Upper lobe of right lung (tissue), 1 donor: ENCODE results near the gene TBC1D3E. TPM values are rescaled to one million over a fixed set of nuclear protein-coding genes. Genes with fewer than 3 reads are reported as not detected.
"Not testable (repeated sequence)": the region's sequence is repeated elsewhere in the genome, so short reads cannot be mapped to it uniquely, and the experiment has no call there.

ENCODE experiments used
- ATAC-seq: fragments of 200-7000 bp; cut with Tn5 transposase; one replicate; pipeline ENCODE4 v1.9.1; 2020; ENCODE audit warnings: mild to moderate bottlenecking, moderate library complexity
- DNase-seq: peaks from one replicate; pipeline ENCODE4 v3.0.0-alpha.2; 2020
- H3K27ac ChIP-seq: fragments of 200-600 bp; one replicate; pipeline ENCODE4 v1.8.0; 2022
- H3K27me3 ChIP-seq: fragments of 200-600 bp; one replicate; pipeline ENCODE4 v1.8.0; 2022; ENCODE audit warnings: mild to moderate bottlenecking
- H3K36me3 ChIP-seq: fragments of 200-600 bp; one replicate; pipeline ENCODE4 v1.8.0; 2022
- H3K4me1 ChIP-seq: fragments of 200-600 bp; one replicate; pipeline ENCODE4 v1.8.0; 2022
- H3K4me3 ChIP-seq: fragments of 200-600 bp; one replicate; pipeline ENCODE4 v1.8.0; 2022; ENCODE audit warnings: mild to moderate bottlenecking
- H3K9me3 ChIP-seq: fragments of 200-600 bp; one replicate; pipeline ENCODE4 v1.8.0; 2022
- intact Hi-C: fragments of 100-400 bp; cut with DNase I; formaldehyde crosslinking; loops from one replicate; pipeline ENCODE4 v1.11.0; 2022
- long read RNA-seq: library from polyadenylated mRNA; unstranded; transcript quantifications from one replicate; pipeline ENCODE4 v2.0.0, GENCODE V29; 2021
- total RNA-seq: library from RNA; stranded (reverse); fragmentation: NEBNext Ultra II Directional; extraction: Animal tissue kit (Norgen Biotek cat#: 25700); gene quantifications from one replicate; pipeline ENCODE4 v1.2.1, GENCODE V29; 2021
- donor health status: DM: no; HTN: yes; CAD: no; lungs with severe emphysema.

TBC1D3E gene
- not detected for total RNA-seq
- long read RNA-seq, partial matches to known transcripts: 0 of 1 reads
- long read RNA-seq, other reads (novel, unspliced or antisense): 1 of 1 reads

- not testable (repeated sequence) for H3K27ac ChIP-seq
These were observed at the start of gene TBC1D3E for GRCh38 chr17:38127651-38128050. TBC1D3E (plus strand) TSS chr17:38127951; CDS start chr17:38129496, 1,545 bp downstream.

GRCh38 chr17:38087344-38087743 lies 40.4 kb upstream of the TBC1D3E start:
- H3K4me3 ChIP-seq, H3K36me3 ChIP-seq, ATAC-seq, intact Hi-C loops, H3K4me1 ChIP-seq, DNase-seq, H3K9me3 ChIP-seq, H3K27me3 ChIP-seq, H3K27ac ChIP-seq: not testable (repeated sequence)

More at GRCh38 chr17:38127651-38128050, at the start of gene TBC1D3E:
- H3K27me3 ChIP-seq, H3K36me3 ChIP-seq, H3K4me1 ChIP-seq, H3K9me3 ChIP-seq, ATAC-seq, DNase-seq, intact Hi-C loops, H3K4me3 ChIP-seq: not testable (repeated sequence)

- H3K4me1 ChIP-seq, H3K36me3 ChIP-seq, intact Hi-C loops, H3K27me3 ChIP-seq, H3K9me3 ChIP-seq, ATAC-seq, H3K27ac ChIP-seq, H3K4me3 ChIP-seq: not testable (repeated sequence)
- peak; percentile 27 for DNase-seq
These were observed 39.6 kb upstream of the TBC1D3E start for GRCh38 chr17:38088120-38088519.

GRCh38 chr17:38094059-38094694 lies 33.6 kb upstream of the TBC1D3E start:
- H3K36me3 ChIP-seq, H3K4me3 ChIP-seq, DNase-seq, intact Hi-C loops, H3K27me3 ChIP-seq, H3K4me1 ChIP-seq, H3K27ac ChIP-seq, H3K9me3 ChIP-seq: not testable (repeated sequence)
- ATAC-seq: peak; percentile 25

- H3K9me3 ChIP-seq, ATAC-seq, H3K4me1 ChIP-seq, H3K4me3 ChIP-seq, H3K27me3 ChIP-seq, DNase-seq, intact Hi-C loops, H3K27ac ChIP-seq, H3K36me3 ChIP-seq: not testable (repeated sequence)
These were observed 28.5 kb upstream of the TBC1D3E start for GRCh38 chr17:38099262-38099661.

- H3K27me3 ChIP-seq, H3K36me3 ChIP-seq, H3K4me1 ChIP-seq, intact Hi-C loops, H3K4me3 ChIP-seq, DNase-seq, ATAC-seq, H3K27ac ChIP-seq, H3K9me3 ChIP-seq: not testable (repeated sequence)
These were observed 7.9 kb upstream of the TBC1D3E start for GRCh38 chr17:38119829-38120228.

- H3K4me3 ChIP-seq, H3K9me3 ChIP-seq, H3K4me1 ChIP-seq, H3K27ac ChIP-seq, ATAC-seq, H3K27me3 ChIP-seq, intact Hi-C loops, H3K36me3 ChIP-seq: not testable (repeated sequence)
- peak; percentile 75 for DNase-seq
These were observed 7.1 kb downstream of the TBC1D3E start for GRCh38 chr17:38134860-38135259.

Other genes starting within 250 kb of the TBC1D3E start
- gene TBC1D3K, start 203.5 kb upstream of the TBC1D3E start, total RNA-seq: not detected
- gene TBC1D3L, start 138.9 kb upstream of the TBC1D3E start, total RNA-seq: 21.8 TPM
- not detected for gene TBC1D3D, start 124.0 kb upstream of the TBC1D3E start, total RNA-seq
- gene TBC1D3C, start 59.3 kb upstream of the TBC1D3E start, total RNA-seq: not detected
- gene TBC1D3, start 64.6 kb downstream of the TBC1D3E start, total RNA-seq: not detected
- 25.7 TPM for gene MRPL45, start 169.2 kb downstream of the TBC1D3E start, total RNA-seq
- gene GPR179, start 216.0 kb downstream of the TBC1D3E start, total RNA-seq: 0.35 TPM
- 23.7 TPM for gene SOCS7, start 223.9 kb downstream of the TBC1D3E start, total RNA-seq